ENCODE data around the gene SLC26A9. TPM values are rescaled to one million over a fixed set of nuclear protein-coding genes. Genes with fewer than 3 reads are reported as not detected.

Gene SLC26A9
- polyA plus RNA-seq, 1 experiment: not detected

DNA sequence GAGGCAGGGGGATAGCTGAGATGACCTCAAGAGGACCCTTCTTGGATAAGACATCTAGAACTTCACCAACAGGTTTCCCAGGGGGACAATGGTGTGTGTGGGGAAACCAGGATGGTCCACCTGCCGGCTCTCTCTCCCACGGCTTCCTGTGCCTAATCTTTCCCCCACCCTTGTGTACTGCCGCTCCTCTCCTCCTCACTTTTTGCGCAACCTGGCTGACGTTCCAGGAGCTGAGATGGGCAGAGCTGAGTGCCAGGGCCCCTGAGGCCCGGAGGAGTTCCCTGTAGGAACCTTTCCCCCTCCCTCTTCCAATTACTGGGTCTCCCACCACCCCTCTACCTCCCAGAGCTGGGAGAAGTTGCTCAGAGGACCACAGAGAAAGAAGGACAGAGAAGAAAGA lies 6.9 kb downstream of the SLC26A9 start:
- CTCF ChIA-PET: interaction anchor here (0.6 kb wide), 1 partner anchor 24 kb away, joined by 3 read pairs; no protein-coding TSS in a partner anchor
- POLR2A ChIA-PET: no interaction called here
- Histone ChIP-seq H3K36me3 (ENCODE audit: control insufficient read depth, insufficient read depth, low read length) (no peaks in the 10 kb centered on the region), H3K4me3 (ENCODE audit: low read depth, low read length) (no peak overlapping the region), H3K27me3 (ENCODE audit: control insufficient read depth, insufficient read depth, low read length) (no peaks in the 10 kb centered on the region)
- TF ChIP-seq, protein P1, sequence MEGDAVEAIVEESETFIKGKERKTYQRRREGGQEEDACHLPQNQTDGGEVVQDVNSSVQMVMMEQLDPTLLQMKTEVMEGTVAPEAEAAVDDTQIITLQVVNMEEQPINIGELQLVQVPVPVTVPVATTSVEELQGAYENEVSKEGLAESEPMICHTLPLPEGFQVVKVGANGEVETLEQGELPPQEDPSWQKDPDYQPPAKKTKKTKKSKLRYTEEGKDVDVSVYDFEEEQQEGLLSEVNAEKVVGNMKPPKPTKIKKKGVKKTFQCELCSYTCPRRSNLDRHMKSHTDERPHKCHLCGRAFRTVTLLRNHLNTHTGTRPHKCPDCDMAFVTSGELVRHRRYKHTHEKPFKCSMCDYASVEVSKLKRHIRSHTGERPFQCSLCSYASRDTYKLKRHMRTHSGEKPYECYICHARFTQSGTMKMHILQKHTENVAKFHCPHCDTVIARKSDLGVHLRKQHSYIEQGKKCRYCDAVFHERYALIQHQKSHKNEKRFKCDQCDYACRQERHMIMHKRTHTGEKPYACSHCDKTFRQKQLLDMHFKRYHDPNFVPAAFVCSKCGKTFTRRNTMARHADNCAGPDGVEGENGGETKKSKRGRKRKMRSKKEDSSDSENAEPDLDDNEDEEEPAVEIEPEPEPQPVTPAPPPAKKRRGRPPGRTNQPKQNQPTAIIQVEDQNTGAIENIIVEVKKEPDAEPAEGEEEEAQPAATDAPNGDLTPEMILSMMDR (IDR thresholded peaks at IDR 0.05; ENCODE audit: insufficient read depth, low read depth, low read length): no peak
- DNase-seq (ENCODE audit: low read depth): no peak

DNA sequence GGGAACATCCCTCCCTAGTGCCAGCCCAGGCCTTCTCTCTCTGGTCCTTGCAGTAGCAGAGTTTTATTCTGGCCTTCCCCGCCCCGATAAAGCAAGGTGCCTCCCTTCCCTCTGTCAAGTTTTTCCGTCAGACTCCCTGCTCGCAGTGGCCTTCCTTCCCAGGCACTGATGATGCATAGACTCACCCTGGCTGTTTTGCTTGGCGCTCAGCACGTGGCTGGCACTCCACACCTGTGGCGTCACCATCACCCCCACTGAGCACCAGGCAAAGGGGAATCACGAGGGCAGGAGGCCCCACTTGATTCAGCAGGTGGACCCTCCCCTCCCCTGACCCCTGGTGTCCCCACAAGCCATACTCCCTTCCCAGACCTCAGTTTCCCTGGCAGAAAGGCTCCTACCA lies 7.4 kb downstream of the SLC26A9 start:
- POLR2A ChIA-PET: no interaction called here
- DNase-seq (ENCODE audit: low read depth): no peak
- H3K27me3 ChIP-seq (ENCODE audit: control insufficient read depth, insufficient read depth, low read length): no peaks in the 10 kb centered on the region
- H3K4me3 ChIP-seq (ENCODE audit: low read depth, low read length): no peak overlapping the region
- H3K36me3 ChIP-seq (ENCODE audit: control insufficient read depth, insufficient read depth, low read length): no peaks in the 10 kb centered on the region
- CTCF ChIA-PET: no interaction called here
- TF ChIP-seq, protein P1 (IDR thresholded peaks at IDR 0.05; ENCODE audit: insufficient read depth, low read depth, low read length): no peak

DNA sequence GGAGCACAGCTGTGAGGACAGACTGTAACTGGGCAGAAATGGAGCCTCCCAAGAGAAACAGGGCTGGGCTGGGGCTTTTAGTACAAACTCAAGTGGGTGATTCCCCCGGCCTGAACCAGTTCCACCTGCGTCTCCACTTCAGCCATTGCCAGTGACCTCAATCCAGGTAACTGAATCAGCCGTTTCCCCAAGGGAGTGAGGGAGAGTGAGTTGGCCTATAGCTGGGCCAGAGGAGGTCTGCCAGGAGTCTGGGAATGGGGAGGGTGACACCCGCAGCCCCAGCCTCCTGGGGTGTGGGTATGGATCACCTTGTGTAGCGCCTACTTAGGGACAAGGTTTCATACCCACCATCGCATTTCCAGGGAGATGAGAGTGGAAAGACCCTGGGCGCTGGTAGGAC lies 8.5 kb downstream of the SLC26A9 start:
- no peak for DNase-seq (ENCODE audit: low read depth)
- TF ChIP-seq, protein P1 (IDR thresholded peaks at IDR 0.05; ENCODE audit: insufficient read depth, low read depth, low read length): no peak
- H3K36me3 ChIP-seq (ENCODE audit: control insufficient read depth, insufficient read depth, low read length): no peaks in the 10 kb centered on the region
- ChIA-PET POLR2A (no interaction called here), CTCF (interaction anchor here (0.8 to 8.7 kb wide), 4 partner anchors 15 to 47 kb away, joined by 3 to 46 read pairs (median 6); no protein-coding TSS in a partner anchor)
- no peak overlapping the region for H3K4me3 ChIP-seq (ENCODE audit: low read depth, low read length)
- no peaks in the 10 kb centered on the region; the same call in none of the 2 replicates for H3K27me3 ChIP-seq (ENCODE audit: control insufficient read depth, insufficient read depth, low read length)

- ChIA-PET POLR2A (no interaction called here), CTCF (interaction anchor here (0.6 to 8.7 kb wide), 7 partner anchors 14 to 168 kb away, joined by 3 to 46 read pairs (median 4); no protein-coding TSS in a partner anchor)
- DNase-seq (ENCODE audit: low read depth): no peak
These were observed 9.3 kb downstream of the SLC26A9 start for GRCh38 chr1:205933671-205934618.

GRCh38 chr1:205932776-205933175 lies 10.5 kb downstream of the SLC26A9 start:
- no peak for DNase-seq (ENCODE audit: low read depth)
- H3K27me3 ChIP-seq (ENCODE audit: control insufficient read depth, insufficient read depth, low read length): peaks cover 1% of the 10 kb centered on the region
- POLR2A ChIA-PET: no interaction called here
- H3K36me3 ChIP-seq (ENCODE audit: control insufficient read depth, insufficient read depth, low read length): no peaks in the 10 kb centered on the region
- no peak overlapping the region for H3K4me3 ChIP-seq (ENCODE audit: low read depth, low read length)
- TF ChIP-seq, protein P1 (IDR thresholded peaks at IDR 0.05; ENCODE audit: insufficient read depth, low read depth, low read length): no peak
- CTCF ChIA-PET: interaction anchor here (1.1 to 8.7 kb wide), 3 partner anchors 13 to 45 kb away, joined by 3 to 46 read pairs (median 4); no protein-coding TSS in a partner anchor

More at GRCh38 chr1:205933671-205934618, 9.3 kb downstream of the SLC26A9 start:
- Histone ChIP-seq H3K36me3 (ENCODE audit: control insufficient read depth, insufficient read depth, low read length) (no peaks in the 10 kb centered on the region), H3K4me3 (ENCODE audit: low read depth, low read length) (no peak overlapping the region), H3K27me3 (ENCODE audit: control insufficient read depth, insufficient read depth, low read length) (peaks cover 1% of the 10 kb centered on the region)
- TF ChIP-seq, protein P1 (IDR thresholded peaks at IDR 0.05; ENCODE audit: insufficient read depth, low read depth, low read length): no peak

Data from BJ (cell line).